HG02678 (cell line): Measurements from ENCODE around the gene TTC7B.

Source experiments
- ATAC-seq: cut with Tn5 transposase; IDR thresholded peaks from one replicate; pipeline ENCODE4 v1.9.1; 2021; ENCODE audit warnings: mild to moderate bottlenecking, moderate library complexity; ENCODE audit not compliant: unreplicated experiment

TTC7B gene

GRCh38 chr14:90568405-90568804, 247.8 kb downstream of the TTC7B start:
- no peak for ATAC-seq

DNA sequence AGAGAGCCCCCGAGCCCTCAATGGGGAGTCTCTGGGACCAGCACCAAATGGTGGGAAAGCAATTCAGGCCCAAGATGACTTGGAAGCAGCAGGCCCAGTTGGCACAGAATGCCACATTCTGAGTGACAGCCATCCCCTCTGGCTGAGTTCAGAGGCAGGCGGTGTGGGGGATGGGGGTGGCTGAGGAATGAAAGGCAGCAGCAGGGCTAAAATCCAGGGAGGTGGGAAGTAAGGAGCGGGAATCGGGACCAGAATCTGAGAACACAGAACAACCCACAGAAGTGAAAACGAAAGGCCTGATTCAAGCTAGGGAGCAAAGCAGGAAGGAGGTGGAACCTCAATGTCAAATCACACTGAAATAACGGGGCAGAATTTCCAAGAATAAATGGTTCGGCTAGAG, 248.2 kb downstream of the TTC7B start:
- ATAC-seq, result no peak

GRCh38 chr14:90567191-90567590, 249.0 kb downstream of the TTC7B start:
- ATAC-seq, result no peak

DNA sequence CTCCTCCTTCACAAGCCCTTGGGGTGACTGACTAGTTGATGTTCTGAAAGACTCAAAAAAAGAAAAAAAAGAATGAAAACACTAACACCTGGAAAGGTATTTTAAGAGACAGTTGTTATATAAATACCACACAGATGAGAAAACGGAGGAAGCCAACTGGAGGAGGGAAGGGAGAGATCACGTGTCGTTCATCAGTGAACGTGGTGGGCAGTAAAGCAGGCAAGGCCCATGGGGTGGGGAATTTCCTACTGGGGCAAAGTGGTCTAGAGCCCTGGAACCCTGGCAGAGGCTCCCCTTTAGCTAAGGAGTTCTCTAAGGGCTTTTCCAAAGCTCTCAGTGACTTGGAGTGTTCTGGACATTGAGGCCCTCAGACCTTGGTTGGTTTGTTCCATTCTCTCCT, 249.7 kb downstream of the TTC7B start:
- ATAC-seq, result no peak

DNA sequence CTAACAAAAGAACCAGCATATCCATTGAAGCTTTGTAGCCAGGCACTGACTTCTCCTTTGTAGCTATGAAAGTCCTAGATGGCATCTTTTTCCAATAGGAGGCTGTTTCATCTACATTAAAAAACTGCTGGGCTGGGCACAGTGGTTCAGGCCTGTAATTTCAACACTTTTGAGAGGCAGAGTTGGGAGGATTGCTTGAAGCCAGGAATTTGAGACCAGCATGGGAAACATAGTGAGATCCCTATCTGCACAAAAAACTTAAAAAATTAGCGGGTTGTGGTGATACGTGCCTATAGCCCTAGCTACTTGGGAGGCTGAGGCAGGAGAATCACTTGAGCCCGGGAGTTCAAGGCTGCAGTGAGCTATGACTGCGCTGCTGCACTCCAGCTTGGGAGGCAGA, 251.7 kb downstream of the TTC7B start:
- ATAC-seq, result no peak

DNA sequence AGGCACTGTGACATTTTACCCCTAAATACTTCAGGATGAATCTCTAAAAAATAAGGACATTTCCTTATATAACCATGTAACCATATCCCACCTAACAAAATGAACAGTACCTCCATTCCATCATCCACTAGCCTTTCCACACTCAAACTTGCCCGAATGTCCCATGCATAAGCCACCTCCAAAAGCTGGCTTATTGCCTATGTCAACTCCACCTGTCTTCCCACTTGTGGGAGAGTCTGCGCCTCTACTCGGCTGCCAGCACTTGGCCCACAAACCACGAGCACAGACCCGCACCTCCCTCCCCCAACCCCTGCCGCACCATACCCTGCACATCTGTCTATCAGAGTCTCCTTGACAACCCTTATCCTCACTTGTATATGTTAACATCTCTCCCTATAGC, 253.6 kb downstream of the TTC7B start:
- no peak for ATAC-seq

- no peak for ATAC-seq
Measured at GRCh38 chr14:90561920-90562319, 254.3 kb downstream of the TTC7B start.

DNA sequence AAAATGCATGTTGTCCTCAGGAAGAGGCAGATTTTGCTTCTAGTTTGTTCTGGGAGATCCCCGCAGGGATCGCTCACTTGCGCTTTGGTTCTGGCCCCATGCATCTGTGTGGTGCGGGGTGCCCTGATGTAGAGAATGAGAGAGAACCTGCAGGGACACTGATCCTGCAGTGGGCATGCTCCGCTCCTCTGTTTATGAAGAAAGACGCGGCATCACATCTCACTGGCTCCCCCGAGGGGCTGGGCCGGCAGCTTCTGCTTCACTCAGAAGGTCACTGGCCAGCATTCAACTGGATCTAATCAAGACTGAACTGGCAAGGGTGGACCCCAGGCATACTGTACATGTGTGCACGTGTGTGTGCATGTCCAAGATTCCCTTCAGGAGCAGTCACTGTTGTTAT, 255.2 kb downstream of the TTC7B start:
- ATAC-seq, result no peak

DNA sequence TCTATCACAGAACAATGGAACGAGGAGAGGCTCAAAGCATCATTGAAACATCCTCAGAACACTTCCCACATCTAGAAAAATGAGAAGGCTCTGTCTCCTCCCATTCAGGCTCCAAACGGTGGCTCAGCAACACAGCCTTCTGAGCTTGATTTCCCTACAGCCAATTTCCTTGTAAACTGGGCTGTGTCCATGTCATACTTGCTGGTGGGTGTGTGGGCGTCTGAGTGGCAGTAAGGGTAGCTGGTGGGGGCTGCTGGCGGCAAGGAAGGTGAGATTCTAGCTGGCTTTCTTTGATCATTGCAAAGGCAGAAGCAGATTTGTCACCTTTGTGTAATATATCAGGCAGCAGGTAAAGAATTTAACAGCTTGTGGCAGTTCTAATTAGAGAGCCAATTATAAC, 255.7 kb downstream of the TTC7B start:
- no peak for ATAC-seq

GRCh38 chr14:90559811-90560492, 256.3 kb downstream of the TTC7B start:
- no peak for ATAC-seq

DNA sequence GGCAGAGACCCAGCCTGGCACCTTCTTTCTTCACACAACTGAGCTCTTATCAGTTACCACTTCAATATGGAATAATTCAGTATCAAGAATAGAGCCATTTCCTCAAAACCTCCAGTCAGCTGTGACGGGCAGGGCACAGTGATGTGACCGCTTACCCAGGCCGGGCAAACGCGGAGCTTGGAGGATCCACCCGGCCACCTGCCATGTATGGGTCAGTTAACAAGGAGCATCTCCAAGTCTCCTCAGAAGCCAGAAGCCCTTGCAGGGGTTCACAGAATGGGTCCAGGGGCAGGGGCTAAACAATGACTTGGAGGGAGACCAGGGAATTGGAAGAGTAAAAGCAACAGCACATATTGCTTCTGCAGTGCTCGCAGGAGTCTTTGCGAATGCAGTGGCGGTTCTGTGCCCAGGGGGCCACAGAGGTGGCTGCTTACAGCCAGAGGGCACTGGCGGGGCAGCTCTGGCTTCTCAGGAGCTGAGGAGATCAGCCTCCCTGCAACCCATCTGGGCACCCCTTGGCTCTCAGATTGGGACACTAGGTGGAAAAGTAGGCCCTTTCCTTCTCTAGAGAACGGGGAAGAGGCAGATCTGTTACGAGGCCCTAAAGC, 257.1 kb downstream of the TTC7B start:
- no peak for ATAC-seq

- ATAC-seq, result no peak
Measured at GRCh38 chr14:90558041-90558982, 257.9 kb downstream of the TTC7B start.

GRCh38 chr14:90557516-90557915, 258.7 kb downstream of the TTC7B start:
- ATAC-seq, result no peak

DNA sequence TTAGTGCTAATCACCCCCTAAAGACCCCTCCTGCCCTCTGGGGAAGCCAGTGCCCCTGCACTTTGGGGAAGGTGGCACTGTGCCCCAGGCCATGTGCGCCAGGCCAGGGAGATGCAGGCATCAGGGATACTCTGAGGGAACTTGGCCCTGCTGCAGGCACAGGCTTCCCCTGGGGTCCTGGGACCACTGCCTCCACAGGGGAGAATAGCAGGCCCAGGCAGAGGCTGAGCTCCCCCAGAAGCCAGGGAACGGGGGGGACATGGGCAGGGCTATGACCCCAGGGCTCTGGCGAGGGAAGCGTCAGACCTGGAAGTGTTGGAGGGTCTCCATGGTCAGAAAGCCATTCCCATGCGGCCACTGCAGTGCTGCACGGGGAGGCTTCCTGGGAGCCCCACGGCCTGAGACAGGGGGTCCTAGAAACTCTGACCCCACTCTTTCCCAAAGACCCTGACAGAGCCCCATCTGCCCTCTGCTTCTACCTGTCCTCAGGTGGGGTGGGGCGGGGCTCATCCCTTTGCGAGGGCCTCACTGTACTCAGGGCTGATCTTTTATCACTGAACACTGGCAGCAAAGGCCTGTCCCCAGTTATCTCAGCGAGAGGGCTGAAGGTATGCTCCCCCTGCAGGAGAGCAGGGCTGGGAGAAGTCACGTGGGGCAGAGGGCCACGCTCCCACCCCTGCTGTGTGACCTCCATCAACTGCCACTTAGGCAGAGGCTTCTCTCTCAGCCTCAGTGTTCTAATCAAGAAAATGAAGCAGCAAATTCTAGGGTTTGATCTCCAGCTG, 259.4 kb downstream of the TTC7B start:
- no peak for ATAC-seq

GRCh38 chr14:90556012-90556477, 260.2 kb downstream of the TTC7B start:
- ATAC-seq, result no peak

DNA sequence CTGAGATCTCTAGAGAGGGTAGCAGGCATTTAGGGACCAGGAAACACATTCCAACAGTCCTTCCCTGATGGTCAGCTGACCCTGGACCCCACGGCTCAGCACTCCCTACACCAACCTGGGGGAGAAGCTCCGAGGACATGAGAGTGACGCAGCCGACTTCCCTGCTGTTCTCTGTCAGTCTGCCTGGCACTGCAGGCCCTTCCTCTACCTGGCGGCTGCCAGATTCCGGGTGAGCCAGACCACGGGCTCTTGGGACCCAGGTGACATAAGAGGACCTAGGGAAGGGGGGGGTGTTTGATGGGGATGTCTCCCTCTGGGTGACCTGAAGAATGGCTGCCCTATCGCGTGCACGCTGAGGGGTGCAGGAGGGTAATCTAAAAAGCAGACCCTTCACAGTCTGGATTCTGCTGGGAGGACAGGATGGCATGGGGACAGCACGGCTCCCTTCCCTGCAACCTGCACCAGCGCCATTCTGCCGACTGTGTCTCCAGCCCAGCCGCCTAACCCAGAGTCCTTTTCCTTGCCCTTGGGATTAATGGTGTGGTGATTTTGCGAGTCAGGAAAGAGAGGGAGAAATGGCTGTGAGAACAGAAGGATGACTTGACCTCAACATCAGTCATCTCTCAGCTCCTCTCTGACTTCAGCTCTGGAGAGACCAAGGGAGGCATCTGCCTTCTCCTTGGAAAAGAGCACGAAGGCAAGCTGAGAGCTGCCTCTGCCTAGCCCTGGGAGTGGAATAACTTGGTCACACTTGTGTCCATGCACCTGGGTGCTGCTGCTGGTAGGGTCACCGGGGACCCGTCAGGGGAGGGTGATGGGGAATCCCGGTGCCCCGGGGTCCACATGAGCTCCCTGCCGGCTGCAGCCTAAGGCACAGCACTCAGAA, 260.9 kb downstream of the TTC7B start:
- ATAC-seq, result no peak

DNA sequence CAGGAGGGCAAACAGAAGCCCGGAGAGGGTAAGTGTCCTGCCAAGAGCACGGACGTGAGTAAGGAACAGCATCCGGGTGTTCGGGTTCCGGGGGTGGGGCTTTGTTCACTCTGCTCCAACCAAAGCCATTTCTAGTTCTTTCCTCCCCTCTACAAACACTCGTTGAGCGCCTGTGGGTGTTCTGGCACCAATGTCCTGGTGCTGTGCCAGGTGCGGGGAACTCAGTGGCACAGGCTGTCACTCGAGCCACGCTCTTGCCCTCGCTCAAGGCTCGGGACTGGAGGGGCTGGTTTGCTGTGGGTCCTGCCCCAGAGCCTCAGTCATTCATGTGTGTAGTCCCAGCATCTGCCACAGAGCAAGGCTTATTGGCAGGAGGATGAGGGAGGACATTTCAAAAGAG, 261.9 kb downstream of the TTC7B start:
- no peak for ATAC-seq

GRCh38 chr14:90553921-90554336, 262.3 kb downstream of the TTC7B start:
- no peak for ATAC-seq

DNA sequence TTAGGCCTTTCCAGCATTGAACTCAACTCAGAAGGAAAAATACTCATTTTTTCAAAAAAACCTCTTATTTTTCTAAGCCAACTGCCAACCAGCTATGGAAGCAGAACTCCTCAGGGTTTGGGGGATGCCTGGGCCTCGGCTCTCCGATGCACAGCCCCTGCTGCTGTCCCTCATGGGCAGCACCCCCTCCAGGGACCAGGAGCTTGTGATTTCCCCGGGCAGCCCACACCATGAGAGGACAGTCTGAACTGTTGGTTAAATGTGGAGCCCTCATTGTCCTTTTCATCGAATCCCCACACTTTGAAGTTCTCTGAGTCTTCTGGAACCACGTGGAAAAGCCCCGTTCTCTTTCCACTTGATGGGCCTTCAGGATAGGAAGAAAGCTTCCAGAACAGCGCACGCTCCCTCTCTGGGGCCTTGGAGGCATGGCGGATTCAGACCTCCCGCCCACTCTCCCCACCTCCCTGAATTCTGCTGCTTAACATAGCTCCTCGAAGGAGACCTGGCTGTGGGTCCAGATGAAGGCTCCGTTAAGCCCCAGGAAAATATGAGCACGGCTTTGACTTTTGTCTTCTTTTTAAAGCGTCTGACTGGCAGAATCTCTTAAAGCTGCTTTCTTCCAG, 262.8 kb downstream of the TTC7B start:
- ATAC-seq, result no peak
